ENCODE results near the gene HOXD3. TPM values are rescaled to one million over a fixed set of nuclear protein-coding genes. Genes with fewer than 3 reads are reported as not detected.

The HOXD3 gene
- total and polyA plus RNA-seq, 2 of the 8 experiments (the other 6 are each of a cell fraction or from before 2014, with no cell fraction given): not detected

- Histone ChIP-seq H3K79me2 (ENCODE audit: control insufficient read depth in 1 of 2, insufficient read depth in 2 of 2, low read length in 2 of 2) (no peaks in the 10 kb centered on the region), H2BK20ac (ENCODE audit: low read length) (no peak overlapping the region), H3K23ac (ENCODE audit: insufficient read length) (no peak overlapping the region), H4K20me1 (replicated peaks in 1 of 2; ENCODE audit: control insufficient read depth in 1 of 2, insufficient read depth in 2 of 2, low read length in 2 of 2) (peaks cover 4 to 25% of the 10 kb centered on the region in 2 experiments), H4K8ac (ENCODE audit: extremely low read depth, insufficient read depth, low read length) (no peak overlapping the region), H3K56ac (replicated peaks; ENCODE audit: insufficient read length, low read depth, low read length) (no peak overlapping the region), H3K36me3 (ENCODE audit: control insufficient read depth in 2 of 4, insufficient read depth in 4 of 4, low read length in 3 of 4) (peaks cover 0 to 12% (median 0%) of the 10 kb centered on the region in 4 experiments; a peak in 1 of 8 replicates), H2BK15ac (ENCODE audit: low read length) (no peak overlapping the region), H3K4me1 (replicated peaks in 1 of 4; ENCODE audit: control insufficient read depth in 3 of 4, insufficient read depth in 4 of 4, low read length in 3 of 4) (peaks cover 0 to 9% (median 4%) of the 10 kb centered on the region in 4 experiments; a peak in 5 of 7 replicates), H3K9ac (replicated peaks in 1 of 4; ENCODE audit: extremely low read depth in 1 of 4, low read depth in 3 of 4, low read length in 3 of 4) (no peak overlapping the region), H2BK120ac (replicated peaks; ENCODE audit: low read depth, low read length) (no peak overlapping the region), H2AFZ (ENCODE audit: low read length) (no peak overlapping the region), H2BK5ac (ENCODE audit: low read depth, low read length) (no peak overlapping the region), H2AK5ac (ENCODE audit: low read depth, low read length) (no peak overlapping the region), H3K14ac (ENCODE audit: insufficient read length) (no peak overlapping the region), H3K9me3 (ENCODE audit: insufficient read depth in 2 of 2, low read depth in 1 of 2, low read length in 1 of 2) (no peaks in the 10 kb centered on the region), H3K27me3 (replicated peaks in 1 of 4; ENCODE audit: control insufficient read depth in 3 of 4, extremely low read depth in 1 of 4, insufficient read depth in 3 of 4, low read length in 3 of 4) (peaks cover 85 to 100% (median 97%) of the 10 kb centered on the region in 4 experiments), H3K23me2 (ENCODE audit: low read depth, low read length) (peaks cover 3% of the 10 kb centered on the region; the same call in 1 of the 2 replicates), H3K4ac (replicated peaks; ENCODE audit: insufficient read length, low read depth, low read length) (no peak overlapping the region), H3K4me3 (ENCODE audit: extremely low read depth in 1 of 4, insufficient read depth in 2 of 4, low read depth in 3 of 4, low read length in 4 of 4) (no peak overlapping the region), H3K4me2 (ENCODE audit: insufficient read depth in 1 of 2, low read depth in 2 of 2, low read length in 2 of 2) (no peak overlapping the region), H3K27ac (ENCODE audit: low read depth, low read length) (no peak overlapping the region), H4K91ac (replicated peaks; ENCODE audit: insufficient read length, low read length) (no peak overlapping the region), H3K79me1 (ENCODE audit: low read depth, low read length) (no peaks in the 10 kb centered on the region), H4K5ac (ENCODE audit: insufficient read length, low read depth, low read length) (no peak overlapping the region), H3K18ac (ENCODE audit: extremely low read depth, low read length) (no peak overlapping the region), H2BK12ac (ENCODE audit: low read depth, low read length) (no peak overlapping the region)
- FAIRE-seq (no peak), DNase-seq (ENCODE audit: low read depth in 1 of 2, low spot score in 2 of 2) (no peak)
- CTCF ChIA-PET (ENCODE audit: partially characterized antibody): interaction anchor here (0.7 to 10.0 kb wide), 13 partner anchors 10 to 677 kb away, joined by 3 to 111 read pairs (median 5); partner anchors contain the start of gene HOXD4
- WGBS, 2 experiments (ENCODE audit: extremely low coverage in 1 of 2, insufficient coverage in 1 of 2, insufficient read length in 1 of 2, insufficient replicate concordance in 2 of 2, low coverage in 1 of 2, low lambda C conversion rate in 2 of 2, missing lambda C conversion rate in 1 of 2): 65% methylated on average over 8 of the region's 8 CpGs; no CpG with 5 or more reads in 1 of the 2 experiments
- POLR2A ChIA-PET (ENCODE audit: partially characterized antibody): no interaction called here
- TF ChIP-seq SRF (IDR thresholded peaks at IDR 0.05; ENCODE audit: low read depth, low read length) (no peak), YY1 (IDR thresholded peaks at IDR 0.05; ENCODE audit: low read depth, low read length) (no peak), SIN3A (conservative IDR thresholded peaks at IDR 0.05 in 1 of 2, IDR thresholded peaks at IDR 0.05 in 1 of 2; ENCODE audit: low read depth in 1 of 2, low read length in 2 of 2) (no peak), POU5F1 (IDR thresholded peaks at IDR 0.05; ENCODE audit: low read depth, low read length) (no peak), SAP30 (IDR thresholded peaks at IDR 0.05; ENCODE audit: insufficient read depth, insufficient replicate concordance, low read length) (no peak), EGR1 (IDR thresholded peaks at IDR 0.05; ENCODE audit: borderline replicate concordance, low read depth, low read length) (no peak), SP2 (IDR thresholded peaks at IDR 0.05; ENCODE audit: low read length) (no peak), RAD21 (IDR thresholded peaks at IDR 0.05 in 1 of 2, conservative IDR thresholded peaks at IDR 0.05 in 1 of 2; ENCODE audit: low read depth in 2 of 2, low read length in 2 of 2) (no peak), CHD2 (IDR thresholded peaks at IDR 0.05; ENCODE audit: low read length) (no peak), BCL11A (IDR thresholded peaks at IDR 0.05; ENCODE audit: low read depth in 2 of 2, low read length in 2 of 2) (no peak), E2F6 (IDR thresholded peaks at IDR 0.05) (no peak), FOSL1 (IDR thresholded peaks at IDR 0.05; ENCODE audit: insufficient read depth, low read depth, low read length) (no peak), TBP (IDR thresholded peaks at IDR 0.05; ENCODE audit: low read depth, low read length) (no peak)
These were observed 19.2 kb upstream of the HOXD3 start for GRCh38 chr2:176137906-176138305.
